22Rv1 (cell line): ENCODE data around the gene UGT2B7.

Experiments
- CTCF ChIP-seq: fragments of 450-650 bp; IDR thresholded peaks from 2 replicates; pipeline ENCODE4 v1.5.1; 2017; ENCODE audit warnings: mild to moderate bottlenecking
- ZFX ChIP-seq: fragments of 450-650 bp; IDR thresholded peaks from 2 replicates; pipeline ENCODE4 v1.6.1; 2017; ENCODE audit warnings: antibody characterized with exemption, borderline replicate concordance

- TF ChIP-seq CTCF (no peak), ZFX (no peak)
Observed at GRCh38 chr4:69134471-69134870, 38.2 kb downstream of the UGT2B7 start.
